Psoas muscle (tissue), 8 donors: ENCODE data around the gene LMAN1L. TPM values are rescaled to one million over a fixed set of nuclear protein-coding genes. Genes with fewer than 3 reads are reported as not detected.
A peak's percentile ranks its signal among the peaks of the same experiment; 100 is the strongest.

Experiments used
- ATAC-seq, 4 donors: fragments of 200-7000 bp; cut with Tn5 transposase; one replicate each; pipeline ENCODE4 v1.9.1; 2020; ENCODE audit warnings: moderate library complexity in 3 of 4, mild to moderate bottlenecking in 2 of 4
- DNase-seq, 2 donors: peaks; one replicate each; pipeline ENCODE4 v3.0.0-alpha.2; 2020
- H3K27ac ChIP-seq: fragments of 200-600 bp; one replicate; pipeline ENCODE4 v1.8.0; 2022
- H3K27me3 ChIP-seq, 3 donors: fragments of 200-600 bp in 1 of 3; one replicate each; pipeline versions ENCODE4 v1.6.1 to v1.8.0; 2013 to 2022; ENCODE audit warnings: low read length in 2 of 3, mild to moderate bottlenecking in 2 of 3, moderate library complexity in 1 of 3; ENCODE audit not compliant: insufficient read depth in 3 of 3
- H3K36me3 ChIP-seq, 2 donors: fragments of 200-600 bp in 1 of 2; one replicate each; pipeline versions ENCODE4 v1.6.1 to v1.8.0; 2013 to 2022; ENCODE audit warnings: low read depth in 1 of 2, mild to moderate bottlenecking in 1 of 2, moderate library complexity in 1 of 2; ENCODE audit not compliant: insufficient read depth in 1 of 2
- H3K4me1 ChIP-seq: fragments of 200-600 bp; one replicate; pipeline ENCODE4 v1.8.0; 2022
- H3K4me3 ChIP-seq: fragments of 200-600 bp; one replicate; pipeline ENCODE4 v1.8.0; 2022; ENCODE audit warnings: mild to moderate bottlenecking
- H3K9me3 ChIP-seq: fragments of 200-600 bp; one replicate; pipeline ENCODE4 v1.8.0; 2022
- WGBS, 3 donors: extraction: QIAGEN DNeasy Blood & Tissue Kit; methylation state at CpG; one replicate each; pipeline versions ENCODE4 v1.1.6 to v1.1.7; 2013; 5-methylcytosine and 5-hydroxymethylcytosine counted together
- intact Hi-C, 2 donors: fragments of 100-400 bp; cut with DNase I; formaldehyde crosslinking; loops; one replicate each; pipeline versions ENCODE4 v1.11.0 to v1.14.2; 2022
- polyA plus RNA-seq, 3 donors: library from polyadenylated mRNA; stranded (reverse); fragments of 200-250 nt; gene quantifications; one replicate each; pipeline ENCODE4 v1.2.3, GENCODE V29; 2013
- total RNA-seq, 4 donors: library from RNA; stranded (reverse); fragmentation: NEBNext Ultra II Directional in 2 of 4; extraction: Animal tissue kit (Norgen Biotek cat#: 25700) in 2 of 4; gene quantifications; one replicate each; pipeline versions ENCODE4 v1.2.1 to v1.2.4, GENCODE V29; 2021 to 2023
- TF ChIP-seq, protein P1 (sequence below): fragments of 200-600 bp; IDR thresholded peaks from one replicate; pipeline ENCODE4 v1.8.0; 2022; ENCODE audit warnings: antibody characterized with exemption
- donor health status: healthy with polysubstance abuse.
- donor health status: DM: no; HTN: no; CAD: no; lungs with moderate emphysema.
- donor health status: Bipolar disorder and iron deficiency.
- donor health status: healthy.
- donor health status: DM: yes; HTN: yes; CAD: no.
- donor health status: DM: no; HTN: no; CAD: no.
- donor health status: DM: no; HTN: no; CAD: no.
- donor health status: DM: yes; HTN: yes; CAD: no.

The LMAN1L gene
- total and polyA plus RNA-seq, 7 donors = 0.36 to 0.66 TPM; not detected in 5

DNA sequence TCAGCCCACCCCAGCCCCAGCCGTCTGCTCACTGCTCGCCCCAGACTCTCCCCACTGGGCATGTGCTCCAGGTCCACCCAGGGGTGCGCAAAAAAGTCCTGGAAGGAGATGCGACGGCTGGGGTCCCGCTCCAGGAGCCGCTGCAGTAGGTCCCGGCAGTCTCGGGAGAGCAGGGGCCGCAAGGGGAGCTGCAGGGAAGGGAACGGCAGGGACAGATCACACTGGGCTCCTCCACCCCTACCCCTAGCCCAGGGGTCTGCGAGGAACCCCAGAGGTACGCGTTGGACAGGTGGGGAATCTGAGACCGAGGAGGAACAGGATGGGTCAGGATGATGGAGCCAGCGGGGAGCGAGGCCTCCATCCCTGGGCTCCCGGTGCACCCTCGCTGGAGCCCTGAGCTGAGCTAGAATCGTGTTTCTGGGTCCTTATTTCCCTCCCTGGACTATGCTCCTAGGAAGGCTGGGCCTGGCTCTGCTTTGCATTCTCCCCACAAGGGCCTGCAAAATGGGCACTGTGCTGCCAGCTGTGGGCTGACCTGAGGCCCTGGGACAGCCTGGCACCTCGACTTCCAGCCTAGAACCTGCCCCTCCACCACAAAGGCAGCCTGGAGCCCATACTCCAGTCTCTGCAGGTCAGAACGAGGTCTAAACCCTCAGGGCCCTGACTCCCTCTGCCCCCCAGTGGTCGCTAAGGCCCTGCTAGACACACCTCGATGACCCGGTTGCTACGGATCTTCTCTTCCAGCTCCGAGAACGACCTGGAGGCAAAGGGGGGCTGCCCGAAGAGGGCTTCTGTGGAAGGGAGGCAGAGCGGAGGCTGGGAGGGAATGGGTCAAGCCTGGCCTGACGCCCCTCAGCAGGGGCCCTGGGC lies 27.1 kb downstream of the LMAN1L start:
- TF ChIP-seq, protein P1, sequence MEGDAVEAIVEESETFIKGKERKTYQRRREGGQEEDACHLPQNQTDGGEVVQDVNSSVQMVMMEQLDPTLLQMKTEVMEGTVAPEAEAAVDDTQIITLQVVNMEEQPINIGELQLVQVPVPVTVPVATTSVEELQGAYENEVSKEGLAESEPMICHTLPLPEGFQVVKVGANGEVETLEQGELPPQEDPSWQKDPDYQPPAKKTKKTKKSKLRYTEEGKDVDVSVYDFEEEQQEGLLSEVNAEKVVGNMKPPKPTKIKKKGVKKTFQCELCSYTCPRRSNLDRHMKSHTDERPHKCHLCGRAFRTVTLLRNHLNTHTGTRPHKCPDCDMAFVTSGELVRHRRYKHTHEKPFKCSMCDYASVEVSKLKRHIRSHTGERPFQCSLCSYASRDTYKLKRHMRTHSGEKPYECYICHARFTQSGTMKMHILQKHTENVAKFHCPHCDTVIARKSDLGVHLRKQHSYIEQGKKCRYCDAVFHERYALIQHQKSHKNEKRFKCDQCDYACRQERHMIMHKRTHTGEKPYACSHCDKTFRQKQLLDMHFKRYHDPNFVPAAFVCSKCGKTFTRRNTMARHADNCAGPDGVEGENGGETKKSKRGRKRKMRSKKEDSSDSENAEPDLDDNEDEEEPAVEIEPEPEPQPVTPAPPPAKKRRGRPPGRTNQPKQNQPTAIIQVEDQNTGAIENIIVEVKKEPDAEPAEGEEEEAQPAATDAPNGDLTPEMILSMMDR = no peak
- 84 to 89% (median 85%) methylated on average over 30 to 31 of the region's 31 CpGs for WGBS, 3 donors
- DNase-seq (no peak), ATAC-seq (no peak)
- H3K4me1 ChIP-seq = peaks cover 6% of the 10 kb centered on the region
- peaks cover 0 to 55% of the 10 kb centered on the region in 2 donors for H3K36me3 ChIP-seq
- no peaks in the 10 kb centered on the region for H3K9me3 ChIP-seq
- H3K27me3 ChIP-seq = no peaks in the 10 kb centered on the region
- no peak overlapping the region for H3K27ac ChIP-seq
- no peak overlapping the region for H3K4me3 ChIP-seq
- intact Hi-C loops = loop anchor here in 1 of 2 donors (5.0 kb wide), 2 partner anchors 57 to 68 kb away; partner anchors contain the start of genes CSK and FAM219B

DNA sequence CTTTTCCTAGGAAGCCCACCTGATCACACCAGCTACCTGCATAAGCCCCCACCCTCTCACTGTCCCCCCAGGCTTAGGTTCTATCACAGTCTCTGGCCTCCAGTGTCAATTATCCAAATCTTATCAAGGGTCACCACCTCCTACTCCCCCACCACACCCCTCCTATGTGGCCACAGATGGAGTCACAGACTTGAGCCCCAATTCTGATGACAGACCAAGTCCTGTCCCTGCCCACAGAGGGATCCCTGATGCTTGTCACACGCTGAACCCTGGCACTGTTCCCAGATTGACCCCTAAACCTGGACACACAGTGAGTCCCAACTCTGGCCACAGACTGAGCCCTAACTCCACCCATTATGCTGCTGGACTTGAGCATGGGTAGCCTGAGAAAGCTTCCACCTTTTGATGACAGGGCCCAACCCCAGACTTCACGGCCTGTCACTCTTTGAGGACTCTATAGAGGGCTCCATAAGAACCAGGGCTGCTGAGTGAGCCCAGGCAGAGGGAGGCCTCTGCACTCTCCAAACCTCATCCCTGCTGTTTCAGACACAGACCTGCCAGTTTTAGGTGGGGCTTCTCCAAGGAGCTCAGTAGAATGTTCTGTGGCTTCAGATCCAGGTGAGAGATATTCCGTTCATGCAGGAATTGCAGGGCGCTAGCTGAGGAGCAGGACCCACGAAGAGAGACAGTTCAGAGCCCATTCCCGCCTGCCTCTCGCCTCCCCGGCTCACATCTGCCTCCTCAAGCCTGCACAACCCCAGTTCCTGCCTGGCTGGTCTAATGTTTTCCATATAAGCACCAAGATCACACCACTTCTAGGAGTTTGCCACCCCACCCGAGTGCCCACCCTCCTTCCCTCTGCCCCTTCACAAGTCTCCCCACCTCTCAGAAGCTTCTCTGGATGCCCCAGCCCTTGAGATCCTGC lies 28.5 kb downstream of the LMAN1L start:
- WGBS, 3 donors = 89 to 92% (median 92%) methylated on average over 9 of the region's 9 CpGs
- Histone ChIP-seq H3K27me3 (no peaks in the 10 kb centered on the region), H3K4me1 (peaks cover 6% of the 10 kb centered on the region), H3K27ac (no peak overlapping the region), H3K4me3 (no peak overlapping the region), H3K9me3 (no peaks in the 10 kb centered on the region), H3K36me3 (peaks cover 0 to 65% of the 10 kb centered on the region in 2 donors)
- ATAC-seq = no peak
- DNase-seq = no peak
- TF ChIP-seq, protein P1 = no peak
- intact Hi-C loops = loop anchor here in 1 of 2 donors (5.0 kb wide), 1 partner anchor 66 kb away; the partner anchor contains the start of gene FAM219B

DNA sequence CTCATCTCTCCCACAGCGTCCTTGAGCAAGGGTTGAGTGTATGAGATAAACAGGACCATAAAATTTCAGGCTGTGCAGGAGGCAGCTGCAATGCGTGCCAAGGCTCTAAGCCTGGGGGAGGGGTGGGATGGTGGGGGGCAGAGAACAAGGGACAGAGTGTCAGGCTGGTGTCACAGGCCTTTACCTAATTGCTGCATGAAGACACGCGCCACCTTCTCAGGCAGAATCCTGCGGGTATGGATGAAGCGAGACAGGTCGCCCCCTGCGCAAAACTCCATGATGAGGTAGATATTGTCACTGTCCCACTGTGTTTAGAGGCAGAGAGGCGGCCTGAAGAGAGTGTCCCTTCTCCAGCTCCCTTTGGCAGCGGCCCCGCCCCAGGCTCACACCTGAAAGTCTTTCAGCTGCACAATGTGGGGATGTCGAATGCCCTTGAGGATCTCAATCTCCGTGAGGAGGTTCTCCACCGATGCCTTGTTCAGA lies 29.3 kb downstream of the LMAN1L start:
- Histone ChIP-seq H3K27me3 (no peaks in the 10 kb centered on the region), H3K4me3 (peak overlapping the region; percentile 72), H3K36me3 (peaks cover 0 to 64% of the 10 kb centered on the region in 2 donors), H3K4me1 (peaks cover 6% of the 10 kb centered on the region), H3K9me3 (no peaks in the 10 kb centered on the region), H3K27ac (no peak overlapping the region)
- ATAC-seq (no peak), DNase-seq (no peak)
- intact Hi-C loops = loop anchor here in 1 of 2 donors (5.0 kb wide), 1 partner anchor 65 kb away; the partner anchor contains the start of gene FAM219B
- TF ChIP-seq, protein P1 = no peak
- 81 to 84% (median 82%) methylated on average over 14 of the region's 14 CpGs for WGBS, 3 donors

DNA sequence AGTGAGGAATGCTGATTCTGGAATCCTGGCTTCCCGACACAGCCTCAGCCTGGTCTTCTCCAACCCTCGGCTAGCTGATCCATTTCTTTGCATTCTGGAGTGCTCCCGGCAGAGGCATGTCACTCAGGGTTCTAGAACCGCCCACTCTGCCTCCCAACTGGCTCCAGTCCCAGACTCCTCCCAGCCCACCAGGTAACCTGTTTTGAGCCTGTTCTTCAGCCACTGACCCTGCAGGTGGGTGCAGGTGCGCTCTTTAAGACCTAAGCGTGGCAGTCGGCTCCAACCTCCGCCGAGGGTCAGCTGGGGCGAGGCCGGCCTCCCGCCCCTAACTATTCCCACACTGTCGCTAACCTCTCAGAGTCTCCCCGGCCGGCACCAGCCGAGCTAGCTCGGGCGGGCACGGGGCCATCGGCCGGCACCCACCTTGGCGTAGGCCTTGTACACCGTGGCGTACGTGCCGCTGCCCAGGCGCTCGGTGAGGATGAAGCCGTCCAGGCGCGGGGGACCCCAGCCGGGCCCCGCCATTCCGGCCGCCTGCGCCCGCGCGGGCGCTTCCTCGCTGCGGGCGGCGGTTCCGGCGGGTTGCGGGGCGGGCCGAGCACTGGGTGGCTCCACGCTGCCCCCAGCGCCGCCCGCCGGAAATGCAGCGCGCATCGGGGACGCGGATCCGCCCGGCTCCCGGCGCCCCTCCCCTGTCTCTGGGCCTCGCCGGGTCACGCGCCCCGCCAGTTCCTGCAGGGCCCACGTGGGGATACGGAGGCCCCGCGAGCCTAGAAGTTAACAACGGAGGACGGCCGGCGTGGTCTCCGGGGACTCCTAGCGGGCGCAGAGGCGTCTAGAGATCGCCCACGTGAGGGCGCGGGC lies 30.2 kb downstream of the LMAN1L start, which contains the start of gene ULK3:
Gene ULK3 (minus strand): TSS at position 576 of the 864 bp plus-strand sequence. CDS start 51 bp downstream, at position 525.
- peaks cover 13% of the 10 kb centered on the region for H3K4me1 ChIP-seq
- ATAC-seq = peak; percentile 91 to 96 (median 92)

More for the DNA sequence above, 30.2 kb downstream of the LMAN1L start, which contains the start of gene ULK3:
- TF ChIP-seq, protein P1 = peak; percentile 85
- DNase-seq = peak; percentile 94 to 97
- Histone ChIP-seq H3K27me3 (no peaks in the 10 kb centered on the region), H3K4me3 (peak within 1 kb of the TSS; percentile 72), H3K27ac (peak within 1 kb of the TSS; percentile 89), H3K36me3 (peaks cover 0 to 64% of the 10 kb centered on the region in 2 donors), H3K9me3 (no peaks in the 10 kb centered on the region)
- 0 to 1% (median 0%) methylated on average over 67 to 84 of the region's 84 CpGs for WGBS, 3 donors
- intact Hi-C loops = loop anchor here in 1 of 2 donors (5.0 kb wide), 1 partner anchor 64 kb away; the partner anchor contains the start of gene FAM219B
